HPDE6-E6E7 (cell line): Measurements from ENCODE around the gene TARS2.
A peak's percentile ranks its signal among the peaks of the same experiment; 100 is the strongest.

Experiments used
- DNase-seq: peaks from one replicate; pipeline ENCODE4 v3.0.0; 2011; ENCODE audit warnings: missing footprints; ENCODE audit errors: extremely low spot score

TARS2 gene

GRCh38 chr1:150486966-150487762 is at the start of gene TARS2:
TSS of gene TARS2 (plus strand) at chr1:150487419. CDS start at chr1:150487451, 32 bp downstream.
- DNase-seq: peak; percentile 98

GRCh38 chr1:150441121-150441520 is 46.1 kb upstream of the TARS2 start:
- no peak for DNase-seq

GRCh38 chr1:150444232-150444631 is 43.0 kb upstream of the TARS2 start:
- no peak for DNase-seq

GRCh38 chr1:150456146-150456647 is 31.0 kb upstream of the TARS2 start:
- no peak for DNase-seq

GRCh38 chr1:150464422-150464826 is 22.8 kb upstream of the TARS2 start:
- peak; percentile 49 for DNase-seq

GRCh38 chr1:150466964-150467363 is 20.3 kb upstream of the TARS2 start:
- DNase-seq: no peak

GRCh38 chr1:150469291-150469690 is 17.9 kb upstream of the TARS2 start:
- no peak for DNase-seq

GRCh38 chr1:150472601-150473200 is 14.5 kb upstream of the TARS2 start:
- DNase-seq: no peak

- no peak for DNase-seq
Observed at GRCh38 chr1:150473659-150474058, 13.6 kb upstream of the TARS2 start.

GRCh38 chr1:150474869-150475268 is 12.3 kb upstream of the TARS2 start:
- no peak for DNase-seq

GRCh38 chr1:150476754-150477153 is 10.5 kb upstream of the TARS2 start:
- no peak for DNase-seq

GRCh38 chr1:150477320-150477719 is 9.9 kb upstream of the TARS2 start:
- peak; percentile 34 for DNase-seq

- DNase-seq: peak; percentile 89
Observed at GRCh38 chr1:150477733-150478132, 9.5 kb upstream of the TARS2 start.

- DNase-seq: no peak
Observed at GRCh38 chr1:150479370-150479769, 7.8 kb upstream of the TARS2 start.

- DNase-seq: no peak
Observed at GRCh38 chr1:150479927-150480352, 7.3 kb upstream of the TARS2 start.

- DNase-seq: peak; percentile 38
Observed at GRCh38 chr1:150484431-150484830, 2.8 kb upstream of the TARS2 start.

- no peak for DNase-seq
Observed at GRCh38 chr1:150484861-150485260, 2.4 kb upstream of the TARS2 start.

- DNase-seq: no peak
Observed at GRCh38 chr1:150487763-150488115, 520 bp downstream of the TARS2 start.

GRCh38 chr1:150493175-150493574 is 6.0 kb downstream of the TARS2 start:
- no peak for DNase-seq

GRCh38 chr1:150498342-150498741 is 11.1 kb downstream of the TARS2 start:
- DNase-seq: no peak

- no peak for DNase-seq
Observed at GRCh38 chr1:150505431-150505830, 18.2 kb downstream of the TARS2 start.

- DNase-seq: peak; percentile 88
Observed at GRCh38 chr1:150507912-150508864, 21.0 kb downstream of the TARS2 start, which contains the start of gene ECM1. TSS of gene ECM1 (plus strand) at chr1:150508109. CDS start at chr1:150508210, 101 bp downstream.
